ENCODE measurements around the gene GRHL3.

GRHL3 gene

GRCh38 chr1:24294228-24294672 is 24.9 kb upstream of the GRHL3 start:
- FAIRE-seq = no peak
- no peak for TF ChIP-seq POLR2AphosphoS5 (IDR thresholded peaks at IDR 0.05; ENCODE audit: low read depth, low read length)
- no peak for TF ChIP-seq TAF1 (IDR thresholded peaks at IDR 0.05; ENCODE audit: borderline replicate concordance, low read depth, low read length)
- no peak for TF ChIP-seq POLR2A (IDR thresholded peaks at IDR 0.05; ENCODE audit: low read depth, low read length)
- no peak for DNase-seq (ENCODE audit: insufficient read length)

- FAIRE-seq = no peak
- TF ChIP-seq POLR2A (IDR thresholded peaks at IDR 0.05; ENCODE audit: low read depth, low read length) (no peak), TAF1 (IDR thresholded peaks at IDR 0.05; ENCODE audit: borderline replicate concordance, low read depth, low read length) (no peak), POLR2AphosphoS5 (IDR thresholded peaks at IDR 0.05; ENCODE audit: low read depth, low read length) (no peak)
- no peak for DNase-seq (ENCODE audit: insufficient read length)
These were observed 24.3 kb upstream of the GRHL3 start for GRCh38 chr1:24294716-24295371.

- no peak for FAIRE-seq
- no peak for TF ChIP-seq POLR2A (IDR thresholded peaks at IDR 0.05; ENCODE audit: low read depth, low read length)
- no peak for DNase-seq (ENCODE audit: insufficient read length)
These were observed 23.6 kb upstream of the GRHL3 start for GRCh38 chr1:24295535-24295934.

- FAIRE-seq (no peak), DNase-seq (ENCODE audit: insufficient read length) (no peak)
- no peak for TF ChIP-seq POLR2AphosphoS5 (IDR thresholded peaks at IDR 0.05; ENCODE audit: low read depth, low read length)
- no peak for TF ChIP-seq POLR2A (IDR thresholded peaks at IDR 0.05; ENCODE audit: low read depth, low read length)
- no peak for TF ChIP-seq TAF1 (IDR thresholded peaks at IDR 0.05; ENCODE audit: borderline replicate concordance, low read depth, low read length)
These were observed 21.8 kb upstream of the GRHL3 start for GRCh38 chr1:24297187-24297851.

GRCh38 chr1:24297852-24298232 is 21.3 kb upstream of the GRHL3 start:
- no peak for DNase-seq (ENCODE audit: insufficient read length)
- TF ChIP-seq POLR2A (IDR thresholded peaks at IDR 0.05; ENCODE audit: low read depth, low read length) = no peak
- no peak for TF ChIP-seq TAF1 (IDR thresholded peaks at IDR 0.05; ENCODE audit: borderline replicate concordance, low read depth, low read length)
- no peak for TF ChIP-seq POLR2AphosphoS5 (IDR thresholded peaks at IDR 0.05; ENCODE audit: low read depth, low read length)
- FAIRE-seq = no peak

GRCh38 chr1:24298606-24299005 is 20.6 kb upstream of the GRHL3 start:
- FAIRE-seq (no peak), DNase-seq (ENCODE audit: insufficient read length) (no peak)
- TF ChIP-seq POLR2AphosphoS5 (IDR thresholded peaks at IDR 0.05; ENCODE audit: low read depth, low read length) (no peak), POLR2A (IDR thresholded peaks at IDR 0.05; ENCODE audit: low read depth, low read length) (no peak)

- DNase-seq (ENCODE audit: insufficient read length) = no peak
- no peak for TF ChIP-seq TAF1 (IDR thresholded peaks at IDR 0.05; ENCODE audit: borderline replicate concordance, low read depth, low read length)
- no peak for TF ChIP-seq POLR2AphosphoS5 (IDR thresholded peaks at IDR 0.05; ENCODE audit: low read depth, low read length)
- no peak for FAIRE-seq
These were observed 19.3 kb upstream of the GRHL3 start for GRCh38 chr1:24299901-24300300.

- no peak for TF ChIP-seq POLR2A (IDR thresholded peaks at IDR 0.05; ENCODE audit: low read depth, low read length)
- TF ChIP-seq TAF1 (IDR thresholded peaks at IDR 0.05; ENCODE audit: borderline replicate concordance, low read depth, low read length) = no peak
- TF ChIP-seq POLR2AphosphoS5 (IDR thresholded peaks at IDR 0.05; ENCODE audit: low read depth, low read length) = no peak
- DNase-seq (ENCODE audit: insufficient read length) = no peak
- no peak for FAIRE-seq
These were observed 18.0 kb upstream of the GRHL3 start for GRCh38 chr1:24300971-24301784.

GRCh38 chr1:24301785-24302175 is 17.4 kb upstream of the GRHL3 start:
- FAIRE-seq = no peak
- no peak for TF ChIP-seq POLR2A (IDR thresholded peaks at IDR 0.05; ENCODE audit: low read depth, low read length)
- no peak for TF ChIP-seq POLR2AphosphoS5 (IDR thresholded peaks at IDR 0.05; ENCODE audit: low read depth, low read length)
- TF ChIP-seq TAF1 (IDR thresholded peaks at IDR 0.05; ENCODE audit: borderline replicate concordance, low read depth, low read length) = no peak
- DNase-seq (ENCODE audit: insufficient read length) = no peak

- FAIRE-seq (no peak), DNase-seq (ENCODE audit: insufficient read length) (no peak)
- no peak for TF ChIP-seq POLR2AphosphoS5 (IDR thresholded peaks at IDR 0.05; ENCODE audit: low read depth, low read length)
- TF ChIP-seq TAF1 (IDR thresholded peaks at IDR 0.05; ENCODE audit: borderline replicate concordance, low read depth, low read length) = no peak
- no peak for TF ChIP-seq POLR2A (IDR thresholded peaks at IDR 0.05; ENCODE audit: low read depth, low read length)
These were observed 16.9 kb upstream of the GRHL3 start for GRCh38 chr1:24302209-24302611.

- TF ChIP-seq TAF1 (IDR thresholded peaks at IDR 0.05; ENCODE audit: borderline replicate concordance, low read depth, low read length) = no peak
- no peak for TF ChIP-seq POLR2A (IDR thresholded peaks at IDR 0.05; ENCODE audit: low read depth, low read length)
- TF ChIP-seq POLR2AphosphoS5 (IDR thresholded peaks at IDR 0.05; ENCODE audit: low read depth, low read length) = no peak
- FAIRE-seq = no peak
- no peak for DNase-seq (ENCODE audit: insufficient read length)
These were observed 15.6 kb upstream of the GRHL3 start for GRCh38 chr1:24303600-24303999.

GRCh38 chr1:24304763-24305162 is 14.4 kb upstream of the GRHL3 start:
- DNase-seq (ENCODE audit: insufficient read length) = no peak
- no peak for FAIRE-seq
- TF ChIP-seq POLR2A (IDR thresholded peaks at IDR 0.05; ENCODE audit: low read depth, low read length) (no peak), TAF1 (IDR thresholded peaks at IDR 0.05; ENCODE audit: borderline replicate concordance, low read depth, low read length) (no peak), POLR2AphosphoS5 (IDR thresholded peaks at IDR 0.05; ENCODE audit: low read depth, low read length) (no peak)

Measured in GM12892 (cell line).